Measurements from ENCODE around the gene TCF19. TPM values are rescaled to one million over a fixed set of nuclear protein-coding genes. Genes with fewer than 3 reads are reported as not detected.

Gene TCF19
- total RNA-seq, 2 donors from 2014 or later = 10.8 to 12.5 TPM

- peaks cover 52% of the 10 kb centered on the region for H3K36me3 Mint-ChIP-seq (ENCODE audit: low read depth)
These were observed 4.0 kb upstream of the TCF19 start for GRCh38 chr6:31154436-31154835.

DNA sequence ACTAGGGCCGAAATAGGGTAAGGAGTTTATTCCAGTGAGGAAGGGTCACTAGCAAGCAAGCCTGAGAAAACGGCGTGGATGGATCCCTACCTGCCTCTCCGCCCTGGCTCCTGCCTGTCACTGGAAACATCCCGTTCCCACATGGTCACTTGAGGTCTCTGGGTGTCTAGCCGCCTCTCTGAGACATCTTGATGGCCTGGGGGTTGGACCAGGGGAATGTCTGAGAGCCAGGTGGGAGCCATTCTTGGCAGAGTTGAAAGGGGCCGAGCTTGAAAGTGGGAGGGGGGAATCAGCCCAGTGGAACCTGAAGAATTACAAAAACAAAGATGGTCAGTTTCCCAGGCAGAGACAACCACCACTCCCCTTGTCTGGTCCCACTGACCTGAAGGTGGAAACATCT lies 1.7 kb upstream of the TCF19 start:
- Mint-ChIP-seq H3K27ac (no peak overlapping the region), H3K4me3 (no peak overlapping the region), H3K36me3 (ENCODE audit: low read depth) (peaks cover 34% of the 10 kb centered on the region)

More at GRCh38 chr6:31154436-31154835, 4.0 kb upstream of the TCF19 start:
- TF ChIP-seq, protein P1, sequence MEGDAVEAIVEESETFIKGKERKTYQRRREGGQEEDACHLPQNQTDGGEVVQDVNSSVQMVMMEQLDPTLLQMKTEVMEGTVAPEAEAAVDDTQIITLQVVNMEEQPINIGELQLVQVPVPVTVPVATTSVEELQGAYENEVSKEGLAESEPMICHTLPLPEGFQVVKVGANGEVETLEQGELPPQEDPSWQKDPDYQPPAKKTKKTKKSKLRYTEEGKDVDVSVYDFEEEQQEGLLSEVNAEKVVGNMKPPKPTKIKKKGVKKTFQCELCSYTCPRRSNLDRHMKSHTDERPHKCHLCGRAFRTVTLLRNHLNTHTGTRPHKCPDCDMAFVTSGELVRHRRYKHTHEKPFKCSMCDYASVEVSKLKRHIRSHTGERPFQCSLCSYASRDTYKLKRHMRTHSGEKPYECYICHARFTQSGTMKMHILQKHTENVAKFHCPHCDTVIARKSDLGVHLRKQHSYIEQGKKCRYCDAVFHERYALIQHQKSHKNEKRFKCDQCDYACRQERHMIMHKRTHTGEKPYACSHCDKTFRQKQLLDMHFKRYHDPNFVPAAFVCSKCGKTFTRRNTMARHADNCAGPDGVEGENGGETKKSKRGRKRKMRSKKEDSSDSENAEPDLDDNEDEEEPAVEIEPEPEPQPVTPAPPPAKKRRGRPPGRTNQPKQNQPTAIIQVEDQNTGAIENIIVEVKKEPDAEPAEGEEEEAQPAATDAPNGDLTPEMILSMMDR (conservative IDR thresholded peaks at IDR 0.05) = no peak
- 94 to 97% methylated on average over 6 to 15 of the region's 15 CpGs for WGBS, 2 experiments (ENCODE audit: insufficient coverage in 1 of 2, insufficient read length in 1 of 2)
- H3K27me3 ChIP-seq (ENCODE audit: control insufficient read depth, insufficient read depth, low read length, poor library complexity, severe bottlenecking) = no peaks in the 10 kb centered on the region
- no peaks in the 10 kb centered on the region for H3K9me3 ChIP-seq (ENCODE audit: control insufficient read depth, low read length)
- peaks cover 3% of the 10 kb centered on the region for H3K4me1 ChIP-seq (ENCODE audit: control insufficient read depth, insufficient read depth, low read length)
- Mint-ChIP-seq H3K27me3 (ENCODE audit: insufficient read depth) (no peaks in the 10 kb centered on the region), H3K27ac (no peak overlapping the region), H3K4me3 (no peak overlapping the region), H3K9me3 (no peaks in the 10 kb centered on the region), H3K4me1 (peaks cover 11% of the 10 kb centered on the region)
- H3K36me3 ChIP-seq (ENCODE audit: control insufficient read depth, insufficient read depth, low read length) = peaks cover 24% of the 10 kb centered on the region
- no peak overlapping the region for H3K4me3 ChIP-seq (ENCODE audit: low read length)
- DNase-seq = no peak
- H3K9ac ChIP-seq (ENCODE audit: extremely low read depth, low read length, poor library complexity, severe bottlenecking) = no peak overlapping the region
- H3K27ac ChIP-seq (ENCODE audit: low read depth, low read length) = no peak overlapping the region

DNA sequence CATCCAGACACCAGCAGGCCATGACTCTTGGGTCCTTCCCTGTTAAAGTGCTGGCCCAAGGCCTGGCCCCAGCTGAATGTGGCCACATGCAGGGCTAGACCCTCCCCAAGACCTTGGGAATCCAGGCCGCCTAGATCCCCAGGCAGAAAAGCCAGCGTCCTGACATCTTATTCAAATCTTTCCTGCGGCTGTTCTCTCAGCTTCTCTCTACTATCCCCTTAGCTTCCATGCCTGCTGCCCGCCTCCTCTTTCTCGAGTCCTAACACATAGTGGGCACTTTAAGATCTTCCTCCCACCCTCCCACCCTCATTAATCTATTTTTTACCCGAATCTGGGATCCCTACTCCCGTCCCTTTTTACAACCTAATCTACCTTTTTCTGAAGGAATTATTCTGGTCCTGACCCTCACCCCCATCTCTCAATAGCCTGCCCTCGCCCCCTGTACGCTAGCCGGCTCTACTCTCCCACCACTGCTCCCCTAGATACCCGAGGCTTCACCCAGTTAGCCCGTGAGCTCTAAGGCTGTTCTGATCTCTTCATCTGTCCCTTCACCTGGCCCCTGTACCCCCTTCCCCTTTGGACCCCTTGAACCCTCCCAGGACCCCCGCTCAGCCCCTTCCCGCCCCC lies 763 bp upstream of the TCF19 start, which contains the start of gene CCHCR1:
Gene CCHCR1, minus strand, starts transcription at position 290 of the 627 bp plus-strand sequence. Its CDS starts 202 bp downstream, at position 88.
- peaks cover 17% of the 10 kb centered on the region for H3K4me1 Mint-ChIP-seq
- peak within 1 kb of the TSS; percentile 86 for H3K4me3 Mint-ChIP-seq
- Histone ChIP-seq H3K4me1 (ENCODE audit: control insufficient read depth, insufficient read depth, low read length) (peaks cover 3% of the 10 kb centered on the region), H3K4me3 (ENCODE audit: low read length) (peak within 1 kb of the TSS; percentile 96), H3K27ac (ENCODE audit: low read depth, low read length) (no peak within 1 kb of the TSS), H3K27me3 (ENCODE audit: control insufficient read depth, insufficient read depth, low read length, poor library complexity, severe bottlenecking) (no peaks in the 10 kb centered on the region), H3K9me3 (ENCODE audit: control insufficient read depth, low read length) (no peaks in the 10 kb centered on the region), H3K36me3 (ENCODE audit: control insufficient read depth, insufficient read depth, low read length) (peaks cover 24% of the 10 kb centered on the region), H3K9ac (ENCODE audit: extremely low read depth, low read length, poor library complexity, severe bottlenecking) (peak within 1 kb of the TSS; percentile 51)
- peak within 1 kb of the TSS; percentile 89 for H3K27ac Mint-ChIP-seq
- DNase-seq = no peak
- no peaks in the 10 kb centered on the region for H3K27me3 Mint-ChIP-seq (ENCODE audit: insufficient read depth)
- no peaks in the 10 kb centered on the region for H3K9me3 Mint-ChIP-seq
- 16% methylated on average over 12 to 14 of the region's 14 CpGs for WGBS, 2 experiments (ENCODE audit: insufficient coverage in 1 of 2, insufficient read length in 1 of 2)
- H3K36me3 Mint-ChIP-seq (ENCODE audit: low read depth) = peaks cover 40% of the 10 kb centered on the region
- TF ChIP-seq, protein P1 (conservative IDR thresholded peaks at IDR 0.05) = no peak

More for the DNA sequence above, 1.7 kb upstream of the TCF19 start:
- no peak overlapping the region for H3K27ac ChIP-seq (ENCODE audit: low read depth, low read length)
- H3K9me3 Mint-ChIP-seq = no peaks in the 10 kb centered on the region
- no peaks in the 10 kb centered on the region for H3K27me3 ChIP-seq (ENCODE audit: control insufficient read depth, insufficient read depth, low read length, poor library complexity, severe bottlenecking)
- H3K9me3 ChIP-seq (ENCODE audit: control insufficient read depth, low read length) = no peaks in the 10 kb centered on the region
- H3K4me1 Mint-ChIP-seq = peaks cover 17% of the 10 kb centered on the region
- peak overlapping the region; percentile 96 for H3K4me3 ChIP-seq (ENCODE audit: low read length)
- no peak overlapping the region for H3K9ac ChIP-seq (ENCODE audit: extremely low read depth, low read length, poor library complexity, severe bottlenecking)
- TF ChIP-seq, protein P1 (conservative IDR thresholded peaks at IDR 0.05) = no peak
- DNase-seq = no peak
- H3K36me3 ChIP-seq (ENCODE audit: control insufficient read depth, insufficient read depth, low read length) = peaks cover 20% of the 10 kb centered on the region
- peaks cover 3% of the 10 kb centered on the region for H3K4me1 ChIP-seq (ENCODE audit: control insufficient read depth, insufficient read depth, low read length)
- 93 to 97% methylated on average over 6 to 7 of the region's 7 CpGs for WGBS, 2 experiments (ENCODE audit: insufficient coverage in 1 of 2, insufficient read length in 1 of 2)
- no peaks in the 10 kb centered on the region for H3K27me3 Mint-ChIP-seq (ENCODE audit: insufficient read depth)
